K562 (cell line): ENCODE results near the gene LHB. TPM values are rescaled to one million over a fixed set of nuclear protein-coding genes. Genes with fewer than 3 reads are reported as not detected.

Source experiments
- CCNT2 ChIP-seq: IDR thresholded peaks from 2 replicates; pipeline ENCODE4 v1.6.1; 2011; ENCODE audit warnings: borderline replicate concordance, low read depth, mild to moderate bottlenecking, moderate library complexity, mixed read lengths, low read length; ENCODE audit not compliant: insufficient read length; ENCODE audit errors: extremely low read depth
- DEAF1 ChIP-seq: fragments of 450-650 bp; formaldehyde crosslinking; IDR thresholded peaks from 2 replicates; pipeline ENCODE4 v1.4.0; 2020; ENCODE audit warnings: mild to moderate bottlenecking, moderate library complexity
- FOXJ3 ChIP-seq: sonication (generic); formaldehyde crosslinking; IDR thresholded peaks from 2 replicates; pipeline ENCODE4 v1.4.0; 2020; ENCODE audit warnings: mild to moderate bottlenecking, missing genetic modification reagents
- GABPB2 ChIP-seq: fragments of 250-450 bp; sonication (Bioruptor Pico); conservative IDR thresholded peaks from 2 replicates; pipeline ENCODE4 v1.5.1; 2021; ENCODE audit warnings: mild to moderate bottlenecking
- HDAC1 ChIP-seq, 2 experiments: fragments of 450-650 bp; IDR thresholded peaks; 2 replicates each; pipeline ENCODE4 v1.6.1; 2016 to 2017; ENCODE audit warnings: inconsistent platforms in 1 of 2, mild to moderate bottlenecking in 1 of 2, moderate library complexity in 1 of 2
- HNRNPH1 ChIP-seq: fragments of 200-400 bp; formaldehyde crosslinking; optimal IDR thresholded peaks from 2 replicates; pipeline ENCODE3; 2017; ENCODE audit warnings: low read depth, mild to moderate bottlenecking, low read length, moderate library complexity
- IRF2 ChIP-seq: sonication (generic); formaldehyde crosslinking; IDR thresholded peaks from 2 replicates; pipeline ENCODE4 v1.8.1; 2022; ENCODE audit warnings: mild to moderate bottlenecking, missing genetic modification reagents
- JUNB ChIP-seq: fragments of 450-650 bp; formaldehyde crosslinking; conservative IDR thresholded peaks from 2 replicates; pipeline ENCODE4 v1.4.0; 2020; ENCODE audit warnings: mild to moderate bottlenecking
- KLF16 ChIP-seq: IDR thresholded peaks from 2 replicates; pipeline ENCODE4 v1.6.1; 2016; ENCODE audit warnings: antibody characterized with exemption
- MAZ ChIP-seq, 2 experiments: fragments of 450-650 bp in 1 of 2; sonication (generic) in 1 of 2; formaldehyde crosslinking; IDR thresholded peaks in 1 of 2; conservative IDR thresholded peaks in 1 of 2; 2 replicates each; pipeline versions ENCODE4 v1.4.0 to v1.5.0; 2020; ENCODE audit warnings: mild to moderate bottlenecking in 1 of 2, missing genetic modification reagents in 1 of 2
- NCOA2 ChIP-seq, 2 experiments: fragments of 450-650 bp; IDR thresholded peaks; 2 replicates each; pipeline ENCODE4 v1.6.1; 2018; ENCODE audit warnings: mild to moderate bottlenecking in 2 of 2, moderate library complexity in 1 of 2; ENCODE audit not compliant: partially characterized antibody in 2 of 2
- NR4A1 ChIP-seq, 2 experiments: fragments of 250-450 bp in 1 of 2; fragments of 450-650 bp in 1 of 2; sonication (Bioruptor Pico) in 1 of 2; IDR thresholded peaks; 2 replicates each; pipeline versions ENCODE4 v1.4.0 to v1.6.1; 2016 to 2020; ENCODE audit warnings: mild to moderate bottlenecking in 2 of 2, missing compliant biosample characterization in 1 of 2, missing genetic modification characterization in 1 of 2, moderate library complexity in 1 of 2
- RBM25 ChIP-seq: fragments of 200-400 bp; formaldehyde crosslinking; IDR thresholded peaks from 2 replicates; pipeline ENCODE4 v1.6.1; 2018; ENCODE audit warnings: low read length, low read depth, moderate library complexity; ENCODE audit not compliant: severe bottlenecking
- SETDB1 ChIP-seq: IDR thresholded peaks from one replicate; pipeline ENCODE4 v1.6.1; 2012; ENCODE audit warnings: low read length, control low read depth, inconsistent platforms
- TBP ChIP-seq: optimal IDR thresholded peaks from 2 replicates; pipeline ENCODE3; 2011; ENCODE audit warnings: low read depth, low read length, improper control_type of control experiment
- ZNF232 ChIP-seq: sonication (generic); formaldehyde crosslinking; IDR thresholded peaks from 2 replicates; pipeline ENCODE4 v1.8.0; 2022; ENCODE audit warnings: mild to moderate bottlenecking, missing genetic modification reagents
- ZNF644 ChIP-seq: fragments of 200-800 bp; sonication (Bioruptor generic); IDR thresholded peaks from 2 replicates; pipeline ENCODE4 v1.6.1; 2016; ENCODE audit warnings: low read depth, missing genetic modification characterization, missing compliant biosample characterization
- ZNF76 ChIP-seq: fragments of 250-450 bp; sonication (Bioruptor Pico); IDR thresholded peaks from 2 replicates; pipeline ENCODE4 v1.4.0; 2020; ENCODE audit warnings: mild to moderate bottlenecking, moderate library complexity, borderline replicate concordance
- polyA plus RNA-seq, 8 experiments: library from polyadenylated mRNA; depleted of rRNA in 4 of 8; stranded (reverse) in 5 of 8; unstranded in 3 of 8; fragments of >200 nt; fragmentation: Nextera tagmentation in 2 of 8; fragmentation: Illumina TruSeq in 1 of 8; extraction: Ambion mirVana in 2 of 8; extraction: Trizol in 1 of 8; gene quantifications; 2 replicates each; pipeline versions ENCODE4 v1.2.1 to v1.2.3, GENCODE V29; 2011 to 2014; ENCODE audit warnings: inconsistent platforms in 1 of 8, missing spikeins in 1 of 8
- total RNA-seq, 7 experiments: library from RNA; depleted of rRNA in 6 of 7; stranded (reverse); fragments of >200 nt in 6 of 7; fragmentation: Illumina TruSeq in 2 of 7; extraction: Trizol in 2 of 7; gene quantifications; 2 replicates each; pipeline versions ENCODE4 v1.2.1 to v1.2.3, GENCODE V29; 2011 to 2021; ENCODE audit warnings: low replicate concordance in 1 of 7
- TF ChIP-seq, protein P1 (sequence below): sonication (generic); formaldehyde crosslinking; IDR thresholded peaks from 2 replicates; pipeline ENCODE4 v1.8.0; 2022; ENCODE audit warnings: mild to moderate bottlenecking, missing genetic modification reagents
- TF ChIP-seq, protein P2 (sequence below), 2 experiments: fragments of 450-650 bp in 1 of 2; sonication (generic) in 1 of 2; formaldehyde crosslinking in 1 of 2; IDR thresholded peaks in 1 of 2; conservative IDR thresholded peaks in 1 of 2; 2 replicates each; pipeline versions ENCODE4 v1.6.1 to v1.8.1; 2016 to 2023; ENCODE audit warnings: mild to moderate bottlenecking in 2 of 2, moderate library complexity in 2 of 2, inconsistent platforms in 1 of 2, missing genetic modification reagents in 1 of 2
- TF ChIP-seq, protein P3 (sequence below), 2 experiments: IDR thresholded peaks; 2 replicates each; pipeline ENCODE4 v1.6.1; 2012; ENCODE audit warnings: improper control_type of control experiment in 2 of 2, low read depth in 2 of 2, low read length in 2 of 2, borderline replicate concordance in 1 of 2

Gene LHB
- total and polyA plus RNA-seq, 9 of the 15 experiments (the other 6 are each of a cell fraction or from before 2014, with no cell fraction given) = 0.54 TPM; not detected in 8

DNA sequence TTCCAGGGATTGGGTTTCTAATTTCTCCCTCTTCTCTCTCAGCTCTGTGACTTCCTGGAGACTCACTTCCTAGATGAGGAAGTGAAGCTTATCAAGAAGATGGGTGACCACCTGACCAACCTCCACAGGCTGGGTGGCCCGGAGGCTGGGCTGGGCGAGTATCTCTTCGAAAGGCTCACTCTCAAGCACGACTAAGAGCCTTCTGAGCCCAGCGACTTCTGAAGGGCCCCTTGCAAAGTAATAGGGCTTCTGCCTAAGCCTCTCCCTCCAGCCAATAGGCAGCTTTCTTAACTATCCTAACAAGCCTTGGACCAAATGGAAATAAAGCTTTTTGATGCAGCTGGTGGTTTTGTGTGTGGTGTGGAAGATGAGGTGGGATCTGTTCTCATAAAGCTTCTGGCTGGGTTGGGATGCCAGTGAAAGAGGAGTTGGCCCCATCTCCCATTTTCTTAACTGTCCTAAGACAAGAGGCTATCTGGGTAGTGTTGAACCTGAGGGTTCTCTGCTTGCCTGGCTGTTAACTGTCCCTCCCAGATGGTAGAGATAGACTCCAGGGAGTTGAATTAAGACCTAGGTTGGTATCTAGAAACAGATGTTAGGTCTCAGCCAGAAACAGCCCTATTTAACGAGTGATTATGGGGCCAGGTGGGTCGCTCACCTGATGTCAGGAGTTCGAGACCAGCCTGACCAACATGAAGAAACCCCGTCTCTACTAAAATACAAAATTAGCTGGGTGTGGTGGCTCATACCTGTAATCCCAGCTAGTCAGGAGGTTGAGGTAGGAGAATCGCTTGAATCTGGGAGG lies 50.1 kb downstream of the LHB start (continued):
- TF ChIP-seq, protein P1, sequence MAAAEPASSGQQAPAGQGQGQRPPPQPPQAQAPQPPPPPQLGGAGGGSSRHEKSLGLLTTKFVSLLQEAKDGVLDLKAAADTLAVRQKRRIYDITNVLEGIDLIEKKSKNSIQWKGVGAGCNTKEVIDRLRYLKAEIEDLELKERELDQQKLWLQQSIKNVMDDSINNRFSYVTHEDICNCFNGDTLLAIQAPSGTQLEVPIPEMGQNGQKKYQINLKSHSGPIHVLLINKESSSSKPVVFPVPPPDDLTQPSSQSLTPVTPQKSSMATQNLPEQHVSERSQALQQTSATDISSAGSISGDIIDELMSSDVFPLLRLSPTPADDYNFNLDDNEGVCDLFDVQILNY (CRISPR knock-in tag) = no peak
- TF ChIP-seq JUNB = no peak
- TF ChIP-seq, protein P2, sequence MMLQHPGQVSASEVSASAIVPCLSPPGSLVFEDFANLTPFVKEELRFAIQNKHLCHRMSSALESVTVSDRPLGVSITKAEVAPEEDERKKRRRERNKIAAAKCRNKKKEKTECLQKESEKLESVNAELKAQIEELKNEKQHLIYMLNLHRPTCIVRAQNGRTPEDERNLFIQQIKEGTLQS (IDR thresholded peaks at IDR 0.05) = no peak
- TF ChIP-seq, protein P2 (CRISPR knock-in tag; conservative IDR thresholded peaks at IDR 0.05) = no peak
- no peak for TF ChIP-seq NR4A1 (CRISPR knock-in tag; IDR thresholded peaks at IDR 0.05)
- TF ChIP-seq NR4A1 (tag; IDR thresholded peaks at IDR 0.05) = no peak
- no peak for TF ChIP-seq DEAF1
- no peak for TF ChIP-seq ZNF644
- TF ChIP-seq NCOA2 (IDR thresholded peaks at IDR 0.05; ENCODE audit: partially characterized antibody in 2 of 2) = no peak
- no peak for TF ChIP-seq HDAC1 (IDR thresholded peaks at IDR 0.05)
- TF ChIP-seq SETDB1 = no peak
- no peak for TF ChIP-seq ZNF76
- TF ChIP-seq HNRNPH1 = no peak
- no peak for TF ChIP-seq FOXJ3 (CRISPR knock-in tag)
- no peak; a peak in 1 of 4 replicates for TF ChIP-seq MAZ (CRISPR knock-in tag; conservative IDR thresholded peaks at IDR 0.05 in 1 of 2, IDR thresholded peaks at IDR 0.05 in 1 of 2)
- TF ChIP-seq RBM25 = no peak
- TF ChIP-seq ZNF232 (CRISPR knock-in tag) = no peak
- TF ChIP-seq, protein P3, sequence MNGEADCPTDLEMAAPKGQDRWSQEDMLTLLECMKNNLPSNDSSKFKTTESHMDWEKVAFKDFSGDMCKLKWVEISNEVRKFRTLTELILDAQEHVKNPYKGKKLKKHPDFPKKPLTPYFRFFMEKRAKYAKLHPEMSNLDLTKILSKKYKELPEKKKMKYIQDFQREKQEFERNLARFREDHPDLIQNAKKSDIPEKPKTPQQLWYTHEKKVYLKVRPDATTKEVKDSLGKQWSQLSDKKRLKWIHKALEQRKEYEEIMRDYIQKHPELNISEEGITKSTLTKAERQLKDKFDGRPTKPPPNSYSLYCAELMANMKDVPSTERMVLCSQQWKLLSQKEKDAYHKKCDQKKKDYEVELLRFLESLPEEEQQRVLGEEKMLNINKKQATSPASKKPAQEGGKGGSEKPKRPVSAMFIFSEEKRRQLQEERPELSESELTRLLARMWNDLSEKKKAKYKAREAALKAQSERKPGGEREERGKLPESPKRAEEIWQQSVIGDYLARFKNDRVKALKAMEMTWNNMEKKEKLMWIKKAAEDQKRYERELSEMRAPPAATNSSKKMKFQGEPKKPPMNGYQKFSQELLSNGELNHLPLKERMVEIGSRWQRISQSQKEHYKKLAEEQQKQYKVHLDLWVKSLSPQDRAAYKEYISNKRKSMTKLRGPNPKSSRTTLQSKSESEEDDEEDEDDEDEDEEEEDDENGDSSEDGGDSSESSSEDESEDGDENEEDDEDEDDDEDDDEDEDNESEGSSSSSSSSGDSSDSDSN (IDR thresholded peaks at IDR 0.05; ENCODE audit: borderline replicate concordance in 1 of 2, low read depth in 2 of 2, low read length in 2 of 2) = no peak
- no peak for TF ChIP-seq KLF16
- TF ChIP-seq CCNT2 = no peak
- no peak for TF ChIP-seq GABPB2 (CRISPR knock-in tag)
- no peak for TF ChIP-seq TBP
- no peak for TF ChIP-seq IRF2 (CRISPR knock-in tag)
